GM13976 (cell line): ENCODE data around the gene PCDHA9.

ENCODE experiments used
- DNase-seq: peaks from one replicate; pipeline ENCODE4 v3.0.0; 2012; ENCODE audit warnings: low spot score
- CTCF ChIP-seq: IDR thresholded peaks from 2 replicates; pipeline ENCODE4 v1.5.1; 2012; ENCODE audit warnings: borderline replicate concordance, mild to moderate bottlenecking; ENCODE audit not compliant: insufficient read depth; ENCODE audit errors: extremely low read depth, missing control alignments, control extremely low read depth
- in situ Hi-C: fragments of 300-500 bp; cut with MboI; formaldehyde crosslinking; loops from one replicate; pipeline ENCODE4 v1.12.0; 2022; ENCODE audit warnings: low sequenced_read_pairs, mixed read lengths, inconsistent platforms; ENCODE audit not compliant: unreplicated experiment

Gene PCDHA9

DNA sequence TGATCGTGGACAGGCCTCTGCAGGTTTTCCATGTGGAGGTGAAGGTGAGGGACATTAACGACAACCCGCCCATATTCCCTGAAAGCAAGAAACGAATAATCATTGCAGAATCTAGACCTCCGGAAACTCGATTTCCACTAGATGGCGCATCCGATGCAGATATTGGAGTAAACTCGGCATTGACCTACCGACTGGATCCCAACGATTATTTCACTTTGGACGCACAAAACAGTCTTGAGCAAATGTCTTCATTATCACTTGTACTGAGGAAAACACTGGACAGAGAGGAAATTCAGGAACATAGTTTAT lies 34.4 kb downstream of the PCDHA9 start:
- no peak for DNase-seq
- in situ Hi-C loops, result no loop called here
- no peak for TF ChIP-seq CTCF

GRCh38 chr5:140883373-140883772 lies 35.2 kb downstream of the PCDHA9 start:
- DNase-seq, result no peak
- in situ Hi-C loops, result no loop called here
- no peak for TF ChIP-seq CTCF

DNA sequence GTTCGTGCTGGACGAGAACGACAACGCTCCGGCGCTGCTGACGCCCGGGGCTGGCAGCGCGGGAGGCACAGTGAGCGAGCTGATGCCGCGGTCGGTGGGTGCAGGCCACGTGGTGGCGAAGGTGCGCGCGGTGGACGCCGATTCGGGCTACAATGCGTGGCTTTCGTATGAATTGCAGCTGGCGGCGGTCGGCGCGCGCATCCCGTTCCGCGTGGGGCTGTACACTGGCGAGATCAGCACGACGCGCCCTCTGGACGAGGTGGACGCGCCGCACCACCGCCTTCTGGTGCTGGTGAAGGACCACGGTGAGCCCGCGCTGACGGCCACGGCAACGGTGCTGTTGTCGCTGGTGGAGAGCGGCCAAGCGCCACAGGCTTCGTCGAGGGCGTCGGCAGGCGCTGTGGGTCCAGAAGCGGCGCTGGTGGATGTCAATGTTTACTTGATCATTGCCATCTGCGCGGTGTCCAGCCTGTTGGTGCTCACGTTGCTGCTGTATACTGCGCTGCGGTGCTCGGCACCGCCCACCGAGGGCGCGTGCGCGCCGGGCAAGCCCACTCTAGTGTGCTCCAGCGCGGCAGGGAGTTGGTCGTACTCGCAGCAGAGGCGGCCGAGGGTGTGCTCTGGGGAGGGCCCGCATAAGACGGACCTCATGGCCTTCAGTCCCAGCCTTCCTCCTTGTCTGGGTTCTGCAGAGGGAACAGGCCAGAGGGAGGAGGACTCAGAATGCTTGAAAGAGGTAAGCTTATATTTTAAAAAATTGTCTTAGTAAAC lies 35.9 kb downstream of the PCDHA9 start:
- TF ChIP-seq CTCF, result no peak
- in situ Hi-C loops, result no loop called here
- no peak for DNase-seq
